Measurements from ENCODE around the gene GDNF. TPM values are rescaled to one million over a fixed set of nuclear protein-coding genes. Genes with fewer than 3 reads are reported as not detected.

GDNF gene, protein sequence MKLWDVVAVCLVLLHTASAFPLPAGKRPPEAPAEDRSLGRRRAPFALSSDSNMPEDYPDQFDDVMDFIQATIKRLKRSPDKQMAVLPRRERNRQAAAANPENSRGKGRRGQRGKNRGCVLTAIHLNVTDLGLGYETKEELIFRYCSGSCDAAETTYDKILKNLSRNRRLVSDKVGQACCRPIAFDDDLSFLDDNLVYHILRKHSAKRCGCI
- not detected in 2 replicates for total RNA-seq

DNA sequence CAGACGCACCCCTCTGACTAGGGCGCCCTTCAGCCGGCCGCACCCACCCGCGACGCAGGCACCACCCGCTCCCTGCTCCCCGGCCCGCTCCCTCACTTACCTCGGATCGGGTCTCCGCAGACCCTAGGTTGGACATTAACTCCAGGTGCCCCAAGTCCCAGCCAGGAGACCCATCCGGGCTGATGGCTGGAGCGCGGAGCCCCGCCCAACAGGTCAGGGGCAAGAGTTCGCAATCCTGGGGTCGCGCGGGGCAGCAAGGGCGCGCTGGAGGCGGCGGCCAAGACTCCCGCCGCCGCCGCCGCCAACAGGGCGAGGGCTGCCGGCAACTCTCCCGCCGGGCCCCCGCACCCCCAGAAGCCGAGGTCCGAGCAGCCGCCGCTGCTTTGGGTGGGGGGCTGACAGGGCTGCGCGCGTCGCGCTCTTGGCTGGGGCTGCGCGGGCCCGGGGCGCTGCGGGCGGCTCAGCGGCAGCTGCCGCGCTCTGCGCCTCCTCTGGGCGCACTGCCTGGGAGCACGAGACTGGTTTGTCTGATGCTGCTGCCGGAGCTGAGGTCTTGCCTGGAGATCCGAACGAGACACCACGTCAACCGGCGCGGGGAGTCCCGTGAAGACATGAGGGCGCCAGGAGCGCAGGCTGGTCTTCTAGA lies at the start of gene GDNF:
GDNF (minus strand) TSS at position 635 of the 646 bp plus-strand sequence. CDS start 5,245 bp downstream, outside the sequence.

